ENCODE measurements around the gene GPR87. TPM values are rescaled to one million over a fixed set of nuclear protein-coding genes. Genes with fewer than 3 reads are reported as not detected.

The GPR87 gene
- total RNA-seq (ENCODE audit: unreplicated experiment): 2.0 TPM
- long read RNA-seq: 0 reads

GRCh38 chr3:151316267-151316991 lies at the start of gene GPR87:
TSS of gene GPR87 (minus strand) at chr3:151316820. CDS start at chr3:151300100, 16,720 bp downstream.
- TF ChIP-seq CTCF (IDR thresholded peaks at IDR 0.05; ENCODE audit: unreplicated experiment): no peak
- Mint-ChIP-seq H3K36me3 (ENCODE audit: low read depth, unreplicated experiment) (no peaks in the 10 kb centered on the region), H3K9me3 (ENCODE audit: unreplicated experiment) (no peaks in the 10 kb centered on the region), H3K27me3 (ENCODE audit: unreplicated experiment) (peaks cover 1% of the 10 kb centered on the region), H3K4me1 (ENCODE audit: unreplicated experiment) (peaks cover 5% of the 10 kb centered on the region), H3K27ac (ENCODE audit: unreplicated experiment) (peak within 1 kb of the TSS; percentile 52), H3K4me3 (ENCODE audit: unreplicated experiment) (no peak within 1 kb of the TSS)
- DNase-seq (ENCODE audit: low spot score): no peak

- TF ChIP-seq CTCF (IDR thresholded peaks at IDR 0.05; ENCODE audit: unreplicated experiment): no peak
- H3K27me3 Mint-ChIP-seq (ENCODE audit: unreplicated experiment): no peaks in the 10 kb centered on the region
- no peak overlapping the region for H3K4me3 Mint-ChIP-seq (ENCODE audit: unreplicated experiment)
- DNase-seq (ENCODE audit: low spot score): no peak
- H3K4me1 Mint-ChIP-seq (ENCODE audit: unreplicated experiment): peaks cover 2% of the 10 kb centered on the region
- H3K36me3 Mint-ChIP-seq (ENCODE audit: low read depth, unreplicated experiment): no peaks in the 10 kb centered on the region
- no peaks in the 10 kb centered on the region for H3K9me3 Mint-ChIP-seq (ENCODE audit: unreplicated experiment)
- no peak overlapping the region for H3K27ac Mint-ChIP-seq (ENCODE audit: unreplicated experiment)
These were observed 46.1 kb upstream of the GPR87 start for GRCh38 chr3:151362751-151363174.

- no peaks in the 10 kb centered on the region for H3K9me3 Mint-ChIP-seq (ENCODE audit: unreplicated experiment)
- no peak overlapping the region for H3K4me3 Mint-ChIP-seq (ENCODE audit: unreplicated experiment)
- peak overlapping the region; percentile 15 for H3K27ac Mint-ChIP-seq (ENCODE audit: unreplicated experiment)
- no peak for DNase-seq (ENCODE audit: low spot score)
- peaks cover 10% of the 10 kb centered on the region for H3K4me1 Mint-ChIP-seq (ENCODE audit: unreplicated experiment)
- no peaks in the 10 kb centered on the region for H3K36me3 Mint-ChIP-seq (ENCODE audit: low read depth, unreplicated experiment)
- H3K27me3 Mint-ChIP-seq (ENCODE audit: unreplicated experiment): peaks cover 1% of the 10 kb centered on the region
- no peak for TF ChIP-seq CTCF (IDR thresholded peaks at IDR 0.05; ENCODE audit: unreplicated experiment)
These were observed 40.8 kb upstream of the GPR87 start for GRCh38 chr3:151357463-151357850.

GRCh38 chr3:151356794-151357462 lies 40.3 kb upstream of the GPR87 start:
- Mint-ChIP-seq H3K9me3 (ENCODE audit: unreplicated experiment) (no peaks in the 10 kb centered on the region), H3K4me1 (ENCODE audit: unreplicated experiment) (peaks cover 15% of the 10 kb centered on the region), H3K27ac (ENCODE audit: unreplicated experiment) (peak overlapping the region; percentile 15), H3K36me3 (ENCODE audit: low read depth, unreplicated experiment) (no peaks in the 10 kb centered on the region), H3K27me3 (ENCODE audit: unreplicated experiment) (peaks cover 1% of the 10 kb centered on the region), H3K4me3 (ENCODE audit: unreplicated experiment) (no peak overlapping the region)
- no peak for TF ChIP-seq CTCF (IDR thresholded peaks at IDR 0.05; ENCODE audit: unreplicated experiment)
- no peak for DNase-seq (ENCODE audit: low spot score)

- DNase-seq (ENCODE audit: low spot score): no peak
- H3K9me3 Mint-ChIP-seq (ENCODE audit: unreplicated experiment): no peaks in the 10 kb centered on the region
- TF ChIP-seq CTCF (IDR thresholded peaks at IDR 0.05; ENCODE audit: unreplicated experiment): no peak
- peaks cover 3% of the 10 kb centered on the region for H3K27me3 Mint-ChIP-seq (ENCODE audit: unreplicated experiment)
- H3K27ac Mint-ChIP-seq (ENCODE audit: unreplicated experiment): peak overlapping the region; percentile 80
- H3K4me1 Mint-ChIP-seq (ENCODE audit: unreplicated experiment): peaks cover 25% of the 10 kb centered on the region
- H3K36me3 Mint-ChIP-seq (ENCODE audit: low read depth, unreplicated experiment): no peaks in the 10 kb centered on the region
- no peak overlapping the region for H3K4me3 Mint-ChIP-seq (ENCODE audit: unreplicated experiment)
These were observed 35.0 kb upstream of the GPR87 start for GRCh38 chr3:151351648-151352047.
